ENCODE measurements around the gene OR2AP1.

OR2AP1 gene

DNA sequence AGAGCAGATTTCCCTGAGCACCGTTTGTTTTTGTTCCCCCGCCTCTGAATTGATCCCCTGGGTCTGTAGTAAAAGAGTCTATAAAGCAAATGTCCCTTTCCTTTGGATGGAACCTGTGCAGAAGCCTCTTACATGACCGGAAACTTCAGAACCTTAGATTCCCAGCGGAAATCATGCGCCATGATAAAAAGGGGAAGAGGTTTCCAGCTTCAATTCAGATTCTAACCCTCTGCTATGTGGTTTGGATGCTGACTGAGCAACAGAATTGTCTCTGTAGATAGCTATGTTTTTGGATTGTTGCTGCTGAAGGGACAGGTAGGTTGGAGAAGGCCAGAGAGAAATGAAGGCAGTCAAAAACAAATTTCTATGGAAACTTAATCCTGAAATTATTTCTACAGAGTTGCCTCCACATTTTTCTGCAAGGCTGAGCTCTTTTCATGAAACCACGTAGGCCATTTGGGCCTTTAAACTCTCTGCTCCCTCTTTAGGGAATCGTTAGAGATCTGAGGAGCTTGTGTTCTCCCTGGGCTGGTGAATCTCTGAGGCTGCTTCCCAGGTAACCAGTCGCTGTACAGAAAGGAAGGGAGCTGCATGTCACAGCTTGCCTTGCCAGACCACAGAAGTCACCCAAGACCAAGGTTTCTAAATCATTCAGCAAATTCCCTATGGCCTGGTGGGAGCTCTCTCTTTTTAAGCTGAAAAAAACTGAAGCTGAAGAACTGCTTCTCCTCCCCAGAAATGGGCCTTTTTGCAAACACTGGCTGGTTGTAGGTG lies 35.7 kb downstream of the OR2AP1 start:
- TF ChIP-seq TEAD4 (IDR thresholded peaks at IDR 0.05) (no peak), CEBPB (IDR thresholded peaks at IDR 0.05) (no peak), CREB1 (IDR thresholded peaks at IDR 0.05; ENCODE audit: low read depth) (no peak), RAD21 (IDR thresholded peaks at IDR 0.05; ENCODE audit: low read depth) (no peak), EP300 (IDR thresholded peaks at IDR 0.05; ENCODE audit: borderline replicate concordance) (no peak), TAF1 (IDR thresholded peaks at IDR 0.05; ENCODE audit: low read depth) (no peak), YY1 (IDR thresholded peaks at IDR 0.05; ENCODE audit: low read depth) (no peak), ZBTB7A (IDR thresholded peaks at IDR 0.05; ENCODE audit: low read depth) (no peak)
- TF ChIP-seq, protein P1, sequence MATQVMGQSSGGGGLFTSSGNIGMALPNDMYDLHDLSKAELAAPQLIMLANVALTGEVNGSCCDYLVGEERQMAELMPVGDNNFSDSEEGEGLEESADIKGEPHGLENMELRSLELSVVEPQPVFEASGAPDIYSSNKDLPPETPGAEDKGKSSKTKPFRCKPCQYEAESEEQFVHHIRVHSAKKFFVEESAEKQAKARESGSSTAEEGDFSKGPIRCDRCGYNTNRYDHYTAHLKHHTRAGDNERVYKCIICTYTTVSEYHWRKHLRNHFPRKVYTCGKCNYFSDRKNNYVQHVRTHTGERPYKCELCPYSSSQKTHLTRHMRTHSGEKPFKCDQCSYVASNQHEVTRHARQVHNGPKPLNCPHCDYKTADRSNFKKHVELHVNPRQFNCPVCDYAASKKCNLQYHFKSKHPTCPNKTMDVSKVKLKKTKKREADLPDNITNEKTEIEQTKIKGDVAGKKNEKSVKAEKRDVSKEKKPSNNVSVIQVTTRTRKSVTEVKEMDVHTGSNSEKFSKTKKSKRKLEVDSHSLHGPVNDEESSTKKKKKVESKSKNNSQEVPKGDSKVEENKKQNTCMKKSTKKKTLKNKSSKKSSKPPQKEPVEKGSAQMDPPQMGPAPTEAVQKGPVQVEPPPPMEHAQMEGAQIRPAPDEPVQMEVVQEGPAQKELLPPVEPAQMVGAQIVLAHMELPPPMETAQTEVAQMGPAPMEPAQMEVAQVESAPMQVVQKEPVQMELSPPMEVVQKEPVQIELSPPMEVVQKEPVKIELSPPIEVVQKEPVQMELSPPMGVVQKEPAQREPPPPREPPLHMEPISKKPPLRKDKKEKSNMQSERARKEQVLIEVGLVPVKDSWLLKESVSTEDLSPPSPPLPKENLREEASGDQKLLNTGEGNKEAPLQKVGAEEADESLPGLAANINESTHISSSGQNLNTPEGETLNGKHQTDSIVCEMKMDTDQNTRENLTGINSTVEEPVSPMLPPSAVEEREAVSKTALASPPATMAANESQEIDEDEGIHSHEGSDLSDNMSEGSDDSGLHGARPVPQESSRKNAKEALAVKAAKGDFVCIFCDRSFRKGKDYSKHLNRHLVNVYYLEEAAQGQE (IDR thresholded peaks at IDR 0.05; ENCODE audit: low read depth), result no peak
- TF ChIP-seq, protein P2, sequence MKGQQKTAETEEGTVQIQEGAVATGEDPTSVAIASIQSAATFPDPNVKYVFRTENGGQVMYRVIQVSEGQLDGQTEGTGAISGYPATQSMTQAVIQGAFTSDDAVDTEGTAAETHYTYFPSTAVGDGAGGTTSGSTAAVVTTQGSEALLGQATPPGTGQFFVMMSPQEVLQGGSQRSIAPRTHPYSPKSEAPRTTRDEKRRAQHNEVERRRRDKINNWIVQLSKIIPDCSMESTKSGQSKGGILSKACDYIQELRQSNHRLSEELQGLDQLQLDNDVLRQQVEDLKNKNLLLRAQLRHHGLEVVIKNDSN (IDR thresholded peaks at IDR 0.05), result no peak
- TF ChIP-seq, protein P3, sequence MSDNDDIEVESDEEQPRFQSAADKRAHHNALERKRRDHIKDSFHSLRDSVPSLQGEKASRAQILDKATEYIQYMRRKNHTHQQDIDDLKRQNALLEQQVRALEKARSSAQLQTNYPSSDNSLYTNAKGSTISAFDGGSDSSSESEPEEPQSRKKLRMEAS (IDR thresholded peaks at IDR 0.05), result no peak

DNA sequence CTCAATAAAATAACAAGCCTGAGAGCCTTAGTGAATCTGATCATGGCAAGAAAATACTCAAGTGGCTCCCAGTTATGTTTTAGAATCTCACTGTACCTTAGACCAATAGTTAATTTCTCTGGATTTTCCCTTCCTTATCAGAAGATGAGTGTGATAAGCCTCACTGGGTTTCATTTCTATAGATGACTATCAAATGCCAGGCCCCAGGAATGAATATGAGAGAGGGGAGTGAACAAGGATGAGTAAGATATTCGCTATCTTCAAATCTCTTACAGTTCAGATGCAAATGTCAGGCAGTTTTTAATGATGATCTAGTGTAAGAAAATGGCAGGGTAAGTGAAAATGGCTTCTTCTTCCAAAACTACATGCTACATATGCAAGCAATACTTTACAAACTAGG lies 38.3 kb downstream of the OR2AP1 start:
- TF ChIP-seq ZBTB7A (IDR thresholded peaks at IDR 0.05; ENCODE audit: low read depth) (no peak), TAF1 (IDR thresholded peaks at IDR 0.05; ENCODE audit: low read depth) (no peak), EP300 (IDR thresholded peaks at IDR 0.05; ENCODE audit: borderline replicate concordance) (no peak), CEBPB (IDR thresholded peaks at IDR 0.05) (no peak), RAD21 (IDR thresholded peaks at IDR 0.05; ENCODE audit: low read depth) (no peak), TEAD4 (IDR thresholded peaks at IDR 0.05) (no peak), EGR1 (IDR thresholded peaks at IDR 0.05) (no peak), YY1 (IDR thresholded peaks at IDR 0.05; ENCODE audit: low read depth) (no peak), FOXM1 (IDR thresholded peaks at IDR 0.05; ENCODE audit: borderline replicate concordance, low read depth) (no peak), CREB1 (IDR thresholded peaks at IDR 0.05; ENCODE audit: low read depth) (no peak), NFIC (IDR thresholded peaks at IDR 0.05) (no peak), TCF12 (IDR thresholded peaks at IDR 0.05; ENCODE audit: low read depth) (no peak)
- TF ChIP-seq, protein P2 (IDR thresholded peaks at IDR 0.05), result no peak
- TF ChIP-seq, protein P3 (IDR thresholded peaks at IDR 0.05), result no peak
- TF ChIP-seq, protein P1 (IDR thresholded peaks at IDR 0.05; ENCODE audit: low read depth), result no peak

DNA sequence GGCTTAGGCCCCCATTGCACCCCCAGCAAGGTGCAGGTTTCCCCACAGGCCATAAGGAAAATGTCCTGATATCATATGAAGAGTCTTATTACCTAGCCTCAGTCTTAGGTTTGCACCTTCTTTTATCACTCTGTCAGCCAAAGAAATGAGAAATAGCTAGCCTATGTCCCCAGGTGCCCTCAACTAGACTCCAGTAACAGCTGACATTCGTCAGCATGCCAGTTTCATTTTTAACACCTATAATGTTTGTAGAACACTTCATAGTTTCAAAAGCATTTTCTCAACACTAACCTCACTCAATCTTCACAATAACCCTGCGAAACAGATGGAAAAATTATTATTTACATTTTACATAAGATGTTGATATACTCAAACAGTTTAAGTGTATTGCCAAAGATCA lies 40.4 kb downstream of the OR2AP1 start:
- TF ChIP-seq TEAD4 (IDR thresholded peaks at IDR 0.05), result no peak
- TF ChIP-seq RAD21 (IDR thresholded peaks at IDR 0.05; ENCODE audit: low read depth), result no peak

DNA sequence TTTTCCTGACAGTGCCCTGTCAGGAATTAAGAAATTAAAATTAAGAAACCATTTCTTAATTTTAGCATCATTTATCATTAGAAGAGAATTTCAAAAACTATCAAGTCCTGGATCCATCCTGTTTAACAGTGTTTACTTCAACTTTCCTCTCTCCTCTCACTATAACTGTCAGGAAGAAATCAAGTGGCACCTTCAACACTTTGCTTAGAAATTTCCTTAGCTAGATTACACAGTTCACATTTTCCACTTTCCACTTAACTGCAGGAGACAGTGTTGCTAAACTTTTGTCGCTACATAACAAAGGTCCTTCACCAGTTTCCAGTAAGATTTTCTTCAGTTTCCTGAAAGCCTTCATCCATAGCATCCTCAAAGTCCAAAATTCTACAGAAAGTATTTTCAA lies 42.5 kb downstream of the OR2AP1 start:
- TF ChIP-seq ZBTB7A (IDR thresholded peaks at IDR 0.05; ENCODE audit: low read depth) (no peak), EP300 (IDR thresholded peaks at IDR 0.05; ENCODE audit: borderline replicate concordance) (no peak), FOXM1 (IDR thresholded peaks at IDR 0.05; ENCODE audit: borderline replicate concordance, low read depth) (no peak), YY1 (IDR thresholded peaks at IDR 0.05; ENCODE audit: low read depth) (no peak), TCF12 (IDR thresholded peaks at IDR 0.05; ENCODE audit: low read depth) (no peak), NFIC (IDR thresholded peaks at IDR 0.05) (no peak), RAD21 (IDR thresholded peaks at IDR 0.05; ENCODE audit: low read depth) (no peak), EGR1 (IDR thresholded peaks at IDR 0.05) (no peak), CEBPB (IDR thresholded peaks at IDR 0.05) (no peak), CREB1 (IDR thresholded peaks at IDR 0.05; ENCODE audit: low read depth) (no peak), TAF1 (IDR thresholded peaks at IDR 0.05; ENCODE audit: low read depth) (no peak), TEAD4 (IDR thresholded peaks at IDR 0.05) (no peak)
- TF ChIP-seq, protein P2 (IDR thresholded peaks at IDR 0.05), result no peak
- TF ChIP-seq, protein P3 (IDR thresholded peaks at IDR 0.05), result no peak
- TF ChIP-seq, protein P1 (IDR thresholded peaks at IDR 0.05; ENCODE audit: low read depth), result no peak

All from Ishikawa (cell line).